ENCODE data around the gene CYRIA. TPM values are rescaled to one million over a fixed set of nuclear protein-coding genes. Genes with fewer than 3 reads are reported as not detected.

The CYRIA gene
- total and polyA plus RNA-seq, 3 donors from 2014 or later: 2.6 to 4.8 (median 4.1) TPM

- H3K4me3 ChIP-seq: no peak overlapping the region
- no peaks in the 10 kb centered on the region for H3K9me3 ChIP-seq
- no peak overlapping the region for H3K27ac ChIP-seq
- H3K27me3 ChIP-seq: no peaks in the 10 kb centered on the region
- intact Hi-C loops (cut with DNase I; ENCODE audit: low total_unique reads): no loop called here
- WGBS, 2 donors: 80 to 87% methylated on average over 15 of the region's 15 CpGs
- no peak for DNase-seq
- peaks cover 2% of the 10 kb centered on the region for H3K4me1 ChIP-seq
- no peaks in the 10 kb centered on the region for H3K36me3 ChIP-seq (ENCODE audit: low read depth, missing control alignments)
- TF ChIP-seq POLR2A (IDR thresholded peaks at IDR 0.05): no peak
- TF ChIP-seq, protein P1, sequence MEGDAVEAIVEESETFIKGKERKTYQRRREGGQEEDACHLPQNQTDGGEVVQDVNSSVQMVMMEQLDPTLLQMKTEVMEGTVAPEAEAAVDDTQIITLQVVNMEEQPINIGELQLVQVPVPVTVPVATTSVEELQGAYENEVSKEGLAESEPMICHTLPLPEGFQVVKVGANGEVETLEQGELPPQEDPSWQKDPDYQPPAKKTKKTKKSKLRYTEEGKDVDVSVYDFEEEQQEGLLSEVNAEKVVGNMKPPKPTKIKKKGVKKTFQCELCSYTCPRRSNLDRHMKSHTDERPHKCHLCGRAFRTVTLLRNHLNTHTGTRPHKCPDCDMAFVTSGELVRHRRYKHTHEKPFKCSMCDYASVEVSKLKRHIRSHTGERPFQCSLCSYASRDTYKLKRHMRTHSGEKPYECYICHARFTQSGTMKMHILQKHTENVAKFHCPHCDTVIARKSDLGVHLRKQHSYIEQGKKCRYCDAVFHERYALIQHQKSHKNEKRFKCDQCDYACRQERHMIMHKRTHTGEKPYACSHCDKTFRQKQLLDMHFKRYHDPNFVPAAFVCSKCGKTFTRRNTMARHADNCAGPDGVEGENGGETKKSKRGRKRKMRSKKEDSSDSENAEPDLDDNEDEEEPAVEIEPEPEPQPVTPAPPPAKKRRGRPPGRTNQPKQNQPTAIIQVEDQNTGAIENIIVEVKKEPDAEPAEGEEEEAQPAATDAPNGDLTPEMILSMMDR (IDR thresholded peaks at IDR 0.05): no peak
Measured at GRCh38 chr2:16635791-16636699, 29.6 kb downstream of the CYRIA start.

DNA sequence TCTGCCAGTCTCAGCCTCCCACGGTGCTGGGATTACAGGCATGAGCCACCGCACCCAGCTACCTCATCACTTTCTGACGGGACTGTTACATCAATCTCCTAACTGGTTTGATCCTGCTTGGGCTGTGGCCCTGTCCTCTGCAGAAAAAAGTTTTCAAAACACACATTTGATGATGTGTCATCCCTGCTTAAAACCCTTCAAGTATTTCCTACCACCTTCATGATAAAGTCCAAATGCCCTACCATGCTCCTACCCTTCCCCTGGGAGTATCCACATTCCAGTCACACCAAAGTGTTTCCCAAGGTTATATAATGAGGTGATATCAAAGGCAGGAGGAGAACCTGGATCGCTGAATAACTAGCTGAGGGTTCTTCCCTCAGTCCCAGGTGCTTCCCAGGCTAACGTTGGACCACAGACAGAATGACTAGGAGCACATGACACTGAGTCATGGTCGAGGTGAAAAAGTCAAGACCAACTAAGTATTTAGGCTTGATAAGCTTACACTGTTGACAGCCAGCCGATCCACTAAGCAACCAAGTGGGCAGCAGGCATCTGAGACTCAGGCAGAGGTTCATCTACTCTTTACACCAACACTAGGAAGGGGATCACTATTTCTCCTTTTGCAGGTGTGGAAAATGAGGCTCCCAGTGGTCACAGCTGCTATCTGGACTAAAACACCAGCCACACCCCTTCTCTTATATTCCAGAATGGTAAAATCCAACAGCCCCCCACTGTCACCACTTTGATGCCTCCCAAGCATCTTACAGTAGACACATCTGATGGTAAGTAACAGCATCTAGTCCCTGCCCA lies 31.8 kb downstream of the CYRIA start:
- no peaks in the 10 kb centered on the region for H3K4me1 ChIP-seq
- intact Hi-C loops (cut with DNase I; ENCODE audit: low total_unique reads): no loop called here
- DNase-seq: no peak
- H3K27me3 ChIP-seq: no peaks in the 10 kb centered on the region
- H3K27ac ChIP-seq: no peak overlapping the region
- H3K4me3 ChIP-seq: no peak overlapping the region
- TF ChIP-seq, protein P1 (IDR thresholded peaks at IDR 0.05): no peak
- no peak for TF ChIP-seq POLR2A (IDR thresholded peaks at IDR 0.05)
- 75 to 77% methylated on average over 7 of the region's 7 CpGs for WGBS, 2 donors
- no peaks in the 10 kb centered on the region for H3K9me3 ChIP-seq
- no peaks in the 10 kb centered on the region for H3K36me3 ChIP-seq (ENCODE audit: low read depth, missing control alignments)

DNA sequence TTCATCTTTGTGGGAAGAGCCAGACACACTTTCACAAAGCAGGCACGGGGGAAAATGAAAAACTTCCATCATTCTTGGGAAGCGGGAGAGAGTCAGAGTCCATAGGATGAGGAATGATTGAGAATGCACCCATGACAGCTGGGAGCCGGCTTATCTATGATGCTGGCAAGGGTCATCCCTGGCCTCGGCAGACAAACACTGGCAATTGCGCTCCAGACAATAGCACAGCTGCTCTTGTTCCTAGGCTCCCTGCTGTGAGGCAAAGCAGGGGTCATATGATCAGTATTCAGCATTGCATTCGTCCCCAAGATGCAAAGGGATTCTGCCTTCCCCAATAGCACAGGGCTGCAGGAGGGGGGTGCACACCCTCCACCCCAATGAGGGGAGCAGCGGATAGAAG lies 33.0 kb downstream of the CYRIA start:
- TF ChIP-seq POLR2A (IDR thresholded peaks at IDR 0.05): no peak
- TF ChIP-seq, protein P1 (IDR thresholded peaks at IDR 0.05): no peak
- intact Hi-C loops (cut with DNase I; ENCODE audit: low total_unique reads): no loop called here
- Histone ChIP-seq H3K27ac (no peak overlapping the region), H3K27me3 (no peaks in the 10 kb centered on the region), H3K36me3 (ENCODE audit: low read depth, missing control alignments) (no peaks in the 10 kb centered on the region), H3K4me3 (no peak overlapping the region), H3K9me3 (no peaks in the 10 kb centered on the region), H3K4me1 (no peaks in the 10 kb centered on the region)
- DNase-seq: no peak
- WGBS, 2 donors: 73 to 89% methylated on average over 7 of the region's 7 CpGs

- TF ChIP-seq POLR2A (IDR thresholded peaks at IDR 0.05): no peak
- H3K9me3 ChIP-seq: no peaks in the 10 kb centered on the region
- H3K27ac ChIP-seq: no peak overlapping the region
- no peak for DNase-seq
- H3K27me3 ChIP-seq: no peaks in the 10 kb centered on the region
- WGBS, 2 donors: 79 to 85% methylated on average over 3 of the region's 3 CpGs
- no peak overlapping the region for H3K4me3 ChIP-seq
- intact Hi-C loops (cut with DNase I; ENCODE audit: low total_unique reads): no loop called here
- H3K4me1 ChIP-seq: peaks cover 1% of the 10 kb centered on the region
- no peaks in the 10 kb centered on the region for H3K36me3 ChIP-seq (ENCODE audit: low read depth, missing control alignments)
Measured at GRCh38 chr2:16630463-16630862, 35.2 kb downstream of the CYRIA start.

GRCh38 chr2:16629770-16630169 lies 35.9 kb downstream of the CYRIA start:
- no peaks in the 10 kb centered on the region for H3K9me3 ChIP-seq
- H3K27ac ChIP-seq: no peak overlapping the region
- no peak overlapping the region for H3K4me3 ChIP-seq
- intact Hi-C loops (cut with DNase I; ENCODE audit: low total_unique reads): no loop called here
- TF ChIP-seq, protein P1 (IDR thresholded peaks at IDR 0.05): no peak
- TF ChIP-seq POLR2A (IDR thresholded peaks at IDR 0.05): no peak
- H3K4me1 ChIP-seq: peaks cover 8% of the 10 kb centered on the region
- WGBS, 2 donors: 96 to 97% methylated on average over 6 of the region's 6 CpGs
- H3K36me3 ChIP-seq (ENCODE audit: low read depth, missing control alignments): no peaks in the 10 kb centered on the region
- no peak for DNase-seq
- H3K27me3 ChIP-seq: no peaks in the 10 kb centered on the region

Data from testis (tissue), 3 donors.